ENCODE measurements around the gene CEP104. TPM values are rescaled to one million over a fixed set of nuclear protein-coding genes. Genes with fewer than 3 reads are reported as not detected.

Gene CEP104
- total and polyA plus RNA-seq, 10 of the 15 experiments (the other 5 are each of a cell fraction or from before 2014, with no cell fraction given): 7.2 to 34.8 (median 19.3) TPM

DNA sequence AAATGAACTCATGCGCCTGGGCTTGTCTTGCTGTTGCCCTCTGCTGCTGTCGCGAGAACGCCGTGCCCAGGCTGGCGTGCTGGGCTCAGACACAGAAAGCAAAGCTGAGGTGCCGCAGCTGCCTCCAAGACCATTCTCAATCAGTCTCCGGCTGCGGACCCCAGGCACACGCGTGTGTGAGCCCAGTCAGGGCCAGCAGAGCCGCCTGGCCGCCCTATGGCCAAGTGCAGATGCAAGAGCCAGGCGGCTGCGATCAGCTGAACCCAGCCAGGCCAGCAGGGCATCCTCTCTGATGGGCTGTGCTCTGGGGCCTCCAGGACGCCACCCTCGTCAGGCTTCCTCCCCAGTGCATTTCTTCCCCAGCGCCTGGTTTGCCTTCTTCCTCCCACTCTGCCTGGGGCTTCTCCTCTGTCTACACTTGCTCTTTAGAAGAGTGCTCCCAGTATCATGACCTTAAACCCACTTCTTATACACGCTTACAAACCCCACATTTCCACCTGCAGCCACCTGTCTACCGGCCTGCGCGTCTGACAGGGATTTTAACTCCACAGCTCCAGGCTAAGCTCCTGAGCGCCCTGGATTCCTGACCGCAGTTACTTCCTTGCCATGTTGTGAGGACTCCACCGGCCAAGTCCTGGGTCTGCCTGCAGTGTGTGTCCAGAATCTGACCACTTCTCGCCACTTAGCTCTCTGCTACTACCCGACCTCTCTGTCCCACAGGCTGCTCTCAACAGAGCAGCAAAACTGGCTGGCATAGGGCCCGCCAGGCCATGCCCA, 39.0 kb downstream of the CEP104 start:
- ChIA-PET SMC1A (ENCODE audit: uncharacterized antibody, unreplicated experiment) (no interaction called here), CTCF (no interaction called here), POLR2A (no interaction called here), RAD21 (ENCODE audit: unreplicated experiment) (no interaction called here)
- Histone ChIP-seq H2AFZ (ENCODE audit: control insufficient read depth, low read depth, low read length) (no peak overlapping the region), H3K4me1 (ENCODE audit: control insufficient read depth, insufficient read depth, low read length) (no peaks in the 10 kb centered on the region), H3K36me3 (ENCODE audit: control insufficient read depth in 2 of 2, insufficient read depth in 2 of 2, low read length in 1 of 2) (no peaks in the 10 kb centered on the region; a peak in 3 of 4 replicates), H3K27ac (ENCODE audit: control insufficient read depth, insufficient read depth) (no peak overlapping the region), H3K4me3 (no peak overlapping the region), H3K27me3 (replicated peaks in 1 of 2; ENCODE audit: control insufficient read depth in 2 of 2, insufficient read depth in 2 of 2, low read length in 1 of 2) (no peaks in the 10 kb centered on the region), H3K9me3 (replicated peaks; ENCODE audit: control insufficient read depth, insufficient read depth, low read length) (no peaks in the 10 kb centered on the region), H3K9ac (ENCODE audit: control insufficient read depth, insufficient read depth, low read length) (no peak overlapping the region), H3K79me2 (ENCODE audit: control insufficient read depth, insufficient read depth, low read length) (no peaks in the 10 kb centered on the region), H4K20me1 (ENCODE audit: control insufficient read depth, insufficient read depth) (no peaks in the 10 kb centered on the region), H3K4me2 (ENCODE audit: control insufficient read depth, insufficient read depth) (no peak overlapping the region)
- in situ Hi-C loops (cut with MboI): no loop called here
- no peak for DNase-seq (ENCODE audit: low read depth, low spot score)
- FAIRE-seq: no peak
- intact Hi-C loops (cut with micrococcal nuclease; ENCODE audit: unreplicated experiment): no loop called here
- TF ChIP-seq CEBPB (IDR thresholded peaks at IDR 0.05; ENCODE audit: borderline replicate concordance in 1 of 2, low read depth in 2 of 2, low read length in 2 of 2) (no peak), RELA (IDR thresholded peaks at IDR 0.05; ENCODE audit: borderline replicate concordance, partially characterized antibody) (no peak), CBFB (IDR thresholded peaks at IDR 0.05; ENCODE audit: low read depth) (no peak), NR2C2 (IDR thresholded peaks at IDR 0.05; ENCODE audit: borderline replicate concordance, control insufficient read depth, insufficient read length, low read depth) (no peak)
- TF ChIP-seq, protein P1, sequence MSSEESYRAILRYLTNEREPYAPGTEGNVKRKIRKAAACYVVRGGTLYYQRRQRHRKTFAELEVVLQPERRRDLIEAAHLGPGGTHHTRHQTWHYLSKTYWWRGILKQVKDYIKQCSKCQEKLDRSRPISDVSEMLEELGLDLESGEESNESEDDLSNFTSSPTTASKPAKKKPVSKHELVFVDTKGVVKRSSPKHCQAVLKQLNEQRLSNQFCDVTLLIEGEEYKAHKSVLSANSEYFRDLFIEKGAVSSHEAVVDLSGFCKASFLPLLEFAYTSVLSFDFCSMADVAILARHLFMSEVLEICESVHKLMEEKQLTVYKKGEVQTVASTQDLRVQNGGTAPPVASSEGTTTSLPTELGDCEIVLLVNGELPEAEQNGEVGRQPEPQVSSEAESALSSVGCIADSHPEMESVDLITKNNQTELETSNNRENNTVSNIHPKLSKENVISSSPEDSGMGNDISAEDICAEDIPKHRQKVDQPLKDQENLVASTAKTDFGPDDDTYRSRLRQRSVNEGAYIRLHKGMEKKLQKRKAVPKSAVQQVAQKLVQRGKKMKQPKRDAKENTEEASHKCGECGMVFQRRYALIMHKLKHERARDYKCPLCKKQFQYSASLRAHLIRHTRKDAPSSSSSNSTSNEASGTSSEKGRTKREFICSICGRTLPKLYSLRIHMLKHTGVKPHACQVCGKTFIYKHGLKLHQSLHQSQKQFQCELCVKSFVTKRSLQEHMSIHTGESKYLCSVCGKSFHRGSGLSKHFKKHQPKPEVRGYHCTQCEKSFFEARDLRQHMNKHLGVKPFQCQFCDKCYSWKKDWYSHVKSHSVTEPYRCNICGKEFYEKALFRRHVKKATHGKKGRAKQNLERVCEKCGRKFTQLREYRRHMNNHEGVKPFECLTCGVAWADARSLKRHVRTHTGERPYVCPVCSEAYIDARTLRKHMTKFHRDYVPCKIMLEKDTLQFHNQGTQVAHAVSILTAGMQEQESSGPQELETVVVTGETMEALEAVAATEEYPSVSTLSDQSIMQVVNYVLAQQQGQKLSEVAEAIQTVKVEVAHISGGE (CRISPR knock-in tag; IDR thresholded peaks at IDR 0.05): no peak
- no peak for ATAC-seq
- 94% methylated on average over 28 of the region's 28 CpGs for WGBS (ENCODE audit: insufficient coverage, insufficient replicate concordance, low lambda C conversion rate, missing lambda C conversion rate)
- BruUV-seq (replicated peaks): no TSS peak
